ENCODE measurements around the gene TUG1. TPM values are rescaled to one million over a fixed set of nuclear protein-coding genes. Genes with fewer than 3 reads are reported as not detected.

The TUG1 gene
- total RNA-seq, 1 experiment from 2014 or later = 17.5 TPM

DNA sequence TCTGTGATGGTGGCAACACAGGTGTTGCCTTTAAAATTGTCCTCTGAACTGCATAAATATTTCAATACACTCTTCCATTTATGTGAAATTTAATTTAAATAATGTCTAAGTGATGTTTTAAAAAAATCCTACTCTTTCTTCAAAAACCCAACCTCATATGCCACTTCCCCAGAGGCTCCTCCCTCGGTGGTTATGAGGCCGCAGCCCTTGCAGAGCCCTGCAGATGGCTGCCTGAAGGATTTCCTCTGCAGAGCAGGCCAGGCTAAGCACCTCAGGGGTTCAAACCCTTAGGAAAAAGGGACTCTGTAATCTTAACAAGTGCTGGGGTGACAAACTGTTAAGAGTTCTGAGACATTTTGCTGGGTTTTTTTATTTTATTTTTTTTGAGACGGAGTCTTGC, 25.7 kb upstream of the TUG1 start:
- Histone ChIP-seq H3K27me3 (no peaks in the 10 kb centered on the region), H3K4me3 (no peak overlapping the region), H3K9me3 (no peaks in the 10 kb centered on the region), H3K36me3 (peaks cover 87% of the 10 kb centered on the region)
- no peak for DNase-seq

- no peaks in the 10 kb centered on the region for H3K9me3 ChIP-seq
- H3K27me3 ChIP-seq = no peaks in the 10 kb centered on the region
- DNase-seq = no peak
- no peak overlapping the region for H3K4me3 ChIP-seq
- H3K36me3 ChIP-seq = peaks cover 88% of the 10 kb centered on the region
Measured at GRCh38 chr22:30944986-30945385, 24.1 kb upstream of the TUG1 start.

GRCh38 chr22:30945653-30946052, 23.4 kb upstream of the TUG1 start:
- Histone ChIP-seq H3K4me3 (no peak overlapping the region), H3K27me3 (no peaks in the 10 kb centered on the region), H3K36me3 (peaks cover 88% of the 10 kb centered on the region), H3K9me3 (no peaks in the 10 kb centered on the region)
- DNase-seq = no peak

DNA sequence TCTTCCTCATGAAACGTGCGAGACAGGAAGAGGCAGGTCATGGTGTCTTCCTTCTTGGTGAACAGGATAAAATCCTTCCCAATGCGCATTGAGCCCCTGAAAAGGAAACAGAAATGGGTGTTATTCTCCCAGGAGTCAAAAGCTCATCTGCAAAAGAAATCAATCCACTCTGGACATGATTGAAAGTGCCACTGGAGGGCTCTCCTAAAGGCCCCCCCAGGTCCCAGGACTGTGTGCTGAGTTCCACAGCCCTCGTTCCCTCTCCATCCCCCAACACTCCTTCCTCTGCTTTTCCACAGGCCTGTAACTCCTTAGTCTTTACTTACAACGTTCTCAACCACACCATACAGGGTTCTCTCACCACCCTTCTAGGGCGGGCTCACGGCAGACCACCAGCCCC, 22.7 kb upstream of the TUG1 start:
- no peak overlapping the region for H3K4me3 ChIP-seq
- no peaks in the 10 kb centered on the region for H3K27me3 ChIP-seq
- peaks cover 92% of the 10 kb centered on the region for H3K36me3 ChIP-seq
- no peak for DNase-seq
- H3K9me3 ChIP-seq = no peaks in the 10 kb centered on the region

DNA sequence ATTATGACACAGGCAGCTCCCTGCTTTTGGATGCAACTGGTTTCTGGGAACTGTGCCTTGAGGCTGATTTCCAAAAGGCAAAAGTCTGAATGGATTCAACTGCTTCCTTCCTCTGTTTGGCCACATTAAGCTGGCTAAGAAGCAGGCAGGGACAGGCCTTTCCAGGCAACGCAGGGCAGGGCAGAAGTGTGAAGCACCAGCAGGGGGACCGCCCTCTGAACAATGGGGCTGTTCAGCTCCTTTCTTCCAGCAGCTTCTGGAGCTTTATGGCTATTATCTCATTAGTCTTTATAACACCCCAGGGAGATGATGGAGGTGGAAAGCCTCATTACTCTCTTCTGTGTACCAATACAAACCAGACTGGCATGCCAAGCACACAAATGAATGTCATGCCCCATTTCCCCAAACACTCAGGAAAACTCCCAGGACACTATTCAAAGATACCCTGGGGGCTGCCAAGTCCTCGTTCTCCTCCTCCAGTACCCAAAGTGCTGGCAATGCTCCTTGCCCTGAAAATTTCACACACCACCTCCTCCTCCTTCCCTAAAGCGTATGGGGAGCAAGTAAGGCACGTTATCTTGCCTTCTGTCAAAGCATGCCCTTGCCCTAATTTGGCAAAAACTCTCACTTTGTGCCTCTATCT, 21.8 kb upstream of the TUG1 start:
- no peaks in the 10 kb centered on the region for H3K27me3 ChIP-seq
- DNase-seq = no peak
- no peaks in the 10 kb centered on the region for H3K9me3 ChIP-seq
- no peak overlapping the region for H3K4me3 ChIP-seq
- H3K36me3 ChIP-seq = peaks cover 88% of the 10 kb centered on the region

DNA sequence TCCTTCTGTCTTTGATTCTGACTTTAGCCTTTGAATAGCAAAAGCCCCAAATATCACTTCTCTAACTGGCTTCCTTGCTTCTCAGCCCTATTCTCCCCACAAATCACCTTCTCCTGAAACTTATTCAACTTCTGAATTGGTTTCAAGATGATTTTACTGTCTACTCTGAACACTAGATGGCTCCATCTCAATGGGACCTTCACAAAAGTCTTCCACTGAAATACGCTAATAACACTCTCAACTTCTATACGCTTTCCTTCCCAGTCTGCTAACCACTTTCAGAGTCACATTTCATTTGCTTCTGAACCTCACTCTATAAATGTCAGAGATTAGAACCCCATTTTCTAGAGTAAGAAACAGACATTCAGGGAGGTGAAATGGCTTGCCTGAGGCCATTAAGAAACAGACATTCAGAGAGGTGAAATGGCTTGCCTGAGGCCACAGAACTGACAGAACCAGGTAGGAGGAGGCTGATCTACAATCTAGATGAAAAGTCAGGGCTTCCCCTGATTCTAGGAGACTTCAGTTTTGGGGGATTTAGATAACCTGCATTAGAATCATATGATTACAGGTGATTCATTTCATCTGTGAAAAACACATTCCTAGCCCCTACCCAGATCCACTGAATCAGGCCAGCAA, 21.1 kb upstream of the TUG1 start:
- peaks cover 88% of the 10 kb centered on the region for H3K36me3 ChIP-seq
- H3K27me3 ChIP-seq = no peaks in the 10 kb centered on the region
- no peak overlapping the region for H3K4me3 ChIP-seq
- DNase-seq = no peak
- H3K9me3 ChIP-seq = no peaks in the 10 kb centered on the region

GRCh38 chr22:30948930-30949342, 20.1 kb upstream of the TUG1 start:
- no peaks in the 10 kb centered on the region for H3K27me3 ChIP-seq
- peaks cover 91% of the 10 kb centered on the region for H3K36me3 ChIP-seq
- no peaks in the 10 kb centered on the region for H3K9me3 ChIP-seq
- no peak overlapping the region for H3K4me3 ChIP-seq
- no peak for DNase-seq

DNA sequence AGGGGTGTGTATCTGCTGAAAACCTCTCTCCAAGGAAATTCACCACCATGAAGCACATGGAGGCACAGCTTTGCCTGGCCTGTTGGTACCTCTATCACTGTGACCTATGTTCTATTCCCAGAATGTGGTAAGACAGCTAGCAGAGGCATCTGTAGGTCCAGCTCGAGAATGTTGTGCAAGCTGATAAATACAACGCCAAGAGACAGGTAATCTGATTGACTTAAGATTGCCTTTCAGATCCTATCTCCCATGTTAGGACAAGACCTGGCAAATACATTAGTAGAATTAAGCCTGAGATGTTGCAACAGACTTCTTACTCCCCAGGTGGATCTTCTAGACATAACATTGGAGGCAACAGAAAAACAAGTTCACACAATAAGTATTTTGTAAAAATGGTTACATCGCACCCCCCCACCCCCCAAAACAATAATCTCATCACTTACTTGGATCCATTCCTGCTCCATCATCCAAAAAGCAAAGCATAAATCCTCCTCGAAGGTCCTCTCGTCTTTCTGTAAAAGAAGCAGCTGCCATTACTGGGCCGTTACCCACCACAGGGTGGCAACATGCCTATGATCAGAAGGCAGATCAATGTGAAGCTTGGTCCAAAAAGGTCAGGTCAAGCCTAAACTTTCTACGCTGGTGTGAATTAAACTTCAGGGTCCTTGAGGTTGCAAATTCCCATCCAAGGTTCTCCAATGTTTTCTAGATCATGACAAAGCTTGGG, 19.0 kb upstream of the TUG1 start:
- Histone ChIP-seq H3K9me3 (no peaks in the 10 kb centered on the region), H3K4me3 (no peak overlapping the region), H3K36me3 (peaks cover 87% of the 10 kb centered on the region), H3K27me3 (no peaks in the 10 kb centered on the region)
- DNase-seq = no peak

DNA sequence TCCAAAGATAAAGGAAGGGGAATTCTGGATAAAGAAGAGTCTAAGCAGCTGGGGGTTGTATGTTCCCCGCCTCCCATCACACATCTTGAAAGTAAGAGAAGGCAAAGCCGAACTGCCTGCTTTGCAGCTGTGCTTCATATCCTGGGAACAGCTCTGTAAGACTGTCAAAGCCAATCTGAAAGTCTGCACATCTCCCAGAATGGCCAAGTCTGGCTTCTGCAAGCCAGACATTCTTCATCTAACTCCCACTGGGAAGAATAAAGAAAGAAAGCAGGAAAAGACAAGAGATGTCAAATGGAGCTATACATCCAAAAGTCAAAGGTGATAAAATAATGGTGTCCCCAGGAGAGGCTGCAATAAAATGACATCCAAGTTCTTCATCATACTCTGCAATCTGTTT, 15.9 kb upstream of the TUG1 start:
- peaks cover 85% of the 10 kb centered on the region for H3K36me3 ChIP-seq
- DNase-seq = no peak
- no peaks in the 10 kb centered on the region for H3K9me3 ChIP-seq
- no peaks in the 10 kb centered on the region for H3K27me3 ChIP-seq
- no peak overlapping the region for H3K4me3 ChIP-seq

DNA sequence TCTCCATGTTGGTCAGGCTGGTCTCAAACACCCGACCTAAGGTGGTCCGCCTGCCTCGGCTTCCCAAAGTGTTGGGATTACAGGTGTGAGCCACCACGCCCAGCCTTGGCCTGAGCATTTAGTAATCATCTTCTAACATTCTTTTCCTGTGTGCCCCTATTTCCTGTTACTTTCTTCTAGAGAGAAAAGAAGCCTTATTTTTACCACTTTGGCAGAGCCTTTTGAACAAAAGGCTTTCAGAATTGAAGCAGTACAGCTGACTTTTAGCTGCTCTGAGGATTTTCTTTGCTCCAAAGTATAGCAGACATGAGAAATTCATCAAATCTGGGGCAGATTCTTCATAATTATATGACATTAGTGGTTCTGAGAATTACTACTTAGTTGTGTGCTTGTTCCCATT, 13.9 kb upstream of the TUG1 start:
- H3K36me3 ChIP-seq = peaks cover 75% of the 10 kb centered on the region

GRCh38 chr22:30964858-30965257, 4.2 kb upstream of the TUG1 start:
- H3K4me3 ChIP-seq = no peak overlapping the region
- peaks cover 49% of the 10 kb centered on the region for H3K36me3 ChIP-seq
- H3K27me3 ChIP-seq = no peaks in the 10 kb centered on the region
- DNase-seq = no peak
- peaks cover 15% of the 10 kb centered on the region for H3K9me3 ChIP-seq

More for the DNA sequence above, 13.9 kb upstream of the TUG1 start:
- no peak overlapping the region for H3K4me3 ChIP-seq
- DNase-seq = no peak
- H3K9me3 ChIP-seq = no peaks in the 10 kb centered on the region
- H3K27me3 ChIP-seq = no peaks in the 10 kb centered on the region

DNA sequence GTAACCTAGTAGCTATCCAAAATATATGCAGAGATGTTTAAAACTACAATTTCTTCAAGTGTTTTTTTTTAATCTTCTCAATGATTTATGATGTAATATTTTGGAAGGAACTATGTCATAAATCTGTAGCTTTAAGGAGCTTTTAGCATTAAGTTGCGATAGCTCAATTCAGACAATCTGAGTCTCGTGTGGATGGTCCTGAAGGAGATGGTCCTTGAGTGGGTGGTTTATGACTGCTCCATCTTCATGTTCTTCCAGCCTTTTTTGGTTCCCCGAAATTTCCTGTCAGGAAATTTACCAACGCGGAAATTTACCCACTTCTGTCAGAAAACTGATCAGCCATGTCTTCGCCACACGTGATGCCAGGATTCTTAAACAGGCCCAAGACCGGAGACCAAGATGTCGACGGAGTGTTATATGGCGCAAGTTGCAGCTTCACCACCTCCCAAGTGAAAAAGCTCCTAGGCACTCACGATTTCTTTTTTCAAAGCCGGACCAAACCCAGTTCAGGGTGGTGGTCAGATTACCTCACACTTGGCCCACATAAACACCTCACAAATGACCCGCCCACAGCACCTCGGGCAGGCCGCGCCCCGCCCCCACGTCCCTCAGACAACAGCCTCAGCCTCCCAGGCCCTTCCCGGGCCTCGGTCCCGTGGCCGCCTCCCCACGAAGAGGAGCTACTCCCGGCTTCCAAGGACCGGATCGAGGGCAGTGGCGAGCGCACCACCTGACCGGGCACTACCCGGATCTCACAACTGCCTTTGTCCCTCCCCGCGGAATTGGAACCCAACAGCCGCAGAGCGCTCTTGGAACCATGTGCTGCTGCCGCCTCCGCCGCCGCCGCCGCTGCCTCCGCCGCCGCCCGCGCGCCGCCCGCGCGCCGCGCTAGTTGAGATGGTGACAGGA, 796 bp upstream of the TUG1 start, which contains the start of gene MORC2:
MORC2 (minus strand) TSS at position 760 of the 909 bp plus-strand sequence. CDS start 885 bp downstream, outside the sequence.
- Histone ChIP-seq H3K36me3 (peaks cover 76% of the 10 kb centered on the region), H3K4me3 (peak within 1 kb of the TSS; percentile 65), H3K9me3 (peaks cover 45% of the 10 kb centered on the region), H3K27me3 (no peaks in the 10 kb centered on the region)
- peak; percentile 72 for DNase-seq

GRCh38 chr22:30969532-30970355, 679 bp downstream of the TUG1 start:
- peak; percentile 47 for DNase-seq
- Histone ChIP-seq H3K9me3 (peaks cover 57% of the 10 kb centered on the region), H3K27me3 (no peaks in the 10 kb centered on the region), H3K4me3 (peak overlapping the region; percentile 65), H3K36me3 (peaks cover 84% of the 10 kb centered on the region)

DNA sequence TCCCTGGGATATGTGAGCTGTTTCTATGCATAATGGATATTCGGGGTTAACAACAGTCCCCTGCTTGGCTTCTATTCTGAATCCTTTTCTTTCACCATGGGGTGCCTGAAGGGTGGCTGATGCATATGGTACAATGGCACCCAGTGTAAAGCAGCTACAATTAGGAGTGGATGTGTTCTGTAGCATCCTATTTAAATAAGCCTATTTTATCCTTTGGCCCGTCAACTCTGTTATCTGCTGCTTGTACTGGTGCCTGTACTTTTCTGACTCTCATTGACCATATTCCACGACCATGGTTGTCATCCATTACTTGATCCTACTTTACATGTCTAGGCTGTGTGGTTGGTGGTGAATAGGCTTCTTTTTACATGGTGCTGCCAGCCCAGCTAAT, 1.3 kb downstream of the TUG1 start:
- Histone ChIP-seq H3K4me3 (peak overlapping the region; percentile 65), H3K36me3 (peaks cover 84% of the 10 kb centered on the region), H3K9me3 (peaks cover 58% of the 10 kb centered on the region), H3K27me3 (no peaks in the 10 kb centered on the region)
- no peak for DNase-seq

DNA sequence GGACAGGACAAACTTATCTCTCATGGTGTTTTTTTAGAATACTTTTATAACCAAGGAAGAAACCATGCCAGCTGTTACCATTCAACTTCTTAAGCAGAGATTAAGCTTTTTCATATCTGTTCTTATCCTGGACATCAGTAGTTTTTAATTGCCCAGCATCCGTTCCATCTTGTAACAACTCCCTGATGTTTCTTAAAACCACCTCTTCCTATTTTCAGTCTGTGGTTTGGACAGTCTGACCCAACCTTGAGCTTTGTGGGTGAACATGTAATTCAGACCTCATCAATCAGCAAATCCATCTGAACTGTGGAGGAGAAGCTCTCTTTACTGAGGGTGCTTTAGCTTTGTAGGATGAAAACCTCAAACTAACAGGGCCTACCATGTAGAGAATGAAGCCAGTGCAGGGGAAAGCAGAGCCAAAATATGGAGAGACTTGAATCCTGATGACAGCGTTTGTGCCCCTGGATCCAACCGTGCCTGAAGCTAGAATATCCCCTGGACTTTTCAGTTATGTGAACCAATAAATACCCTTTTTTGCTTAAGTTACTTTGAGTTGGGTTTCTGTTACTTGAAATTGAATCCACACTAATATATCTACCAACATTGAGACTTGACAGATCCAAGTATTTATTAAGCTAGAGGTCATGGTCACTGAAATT, 9.4 kb downstream of the TUG1 start:
- Histone ChIP-seq H3K9me3 (peaks cover 25% of the 10 kb centered on the region), H3K4me3 (no peak overlapping the region), H3K27me3 (no peaks in the 10 kb centered on the region), H3K36me3 (peaks cover 54% of the 10 kb centered on the region)
- DNase-seq = no peak
